Stomach (tissue), 4 donors: Measurements from ENCODE around the gene DSTYK.

Experiments used
- CTCF ChIP-seq, 7 experiments: fragments of 450-650 bp in 4 of 7; fragments of 200-600 bp in 3 of 7; sonication (generic) in 3 of 7; IDR thresholded peaks; one replicate each; pipeline ENCODE4 v1.5.1; 2016 to 2019; ENCODE audit warnings: antibody characterized with exemption in 7 of 7, control low read depth in 2 of 7, mild to moderate bottlenecking in 1 of 7
- POLR2A ChIP-seq, 4 donors: fragments of 450-650 bp; IDR thresholded peaks; one replicate each; pipeline ENCODE4 v1.6.1; 2016; ENCODE audit warnings: antibody characterized with exemption in 4 of 4, control low read depth in 2 of 4, mild to moderate bottlenecking in 1 of 4, moderate library complexity in 1 of 4
- POLR2AphosphoS5 ChIP-seq, 3 donors: sonication (generic); formaldehyde crosslinking; IDR thresholded peaks; one replicate each; pipeline ENCODE4 v1.6.1; 2016; ENCODE audit warnings: antibody characterized with exemption in 3 of 3

GRCh38 chr1:205208811-205209210 is 2.7 kb downstream of the DSTYK start:
- TF ChIP-seq CTCF (IDR thresholded peaks at IDR 0.05) (no peak), POLR2A (IDR thresholded peaks at IDR 0.05) (no peak), POLR2AphosphoS5 (IDR thresholded peaks at IDR 0.05) (no peak)
